Calu3 (cell line): Measurements from ENCODE around the gene IFNGR1. TPM values are rescaled to one million over a fixed set of nuclear protein-coding genes. Genes with fewer than 3 reads are reported as not detected.
A peak's percentile ranks its signal among the peaks of the same experiment; 100 is the strongest.
"Not testable (repeated sequence)": the region's sequence is repeated elsewhere in the genome, so short reads cannot be mapped to it uniquely, and the experiment has no call there.

ENCODE experiments used
- BruUV-seq: library from RNA; stranded (reverse); fragments of 400-500 nt; replicated peaks from 2 replicates; lab custom pipeline; 2021; lab: Mats Ljungman, UMichigan
- CTCF ChIA-PET: fragments of 300-600 bp; sonication (Branson Sonifier 250); formaldehyde crosslinking; loops from one replicate; lab custom pipeline; 2022; ENCODE audit warnings: antibody characterized with exemption; lab: Charles Lee
- DNase-seq: peaks from one replicate; pipeline ENCODE4 v3.0.0; 2022
- H3K27ac Mint-ChIP-seq: one replicate; pipeline ENCODE4 v1.8.0; 2022; ENCODE audit warnings: mixed read lengths; ENCODE audit not compliant: unreplicated experiment
- H3K27me3 Mint-ChIP-seq: one replicate; pipeline ENCODE4 v1.8.0; 2022; ENCODE audit warnings: mixed read lengths; ENCODE audit not compliant: unreplicated experiment
- H3K36me3 Mint-ChIP-seq: one replicate; pipeline ENCODE4 v1.8.0; 2022; ENCODE audit warnings: mild to moderate bottlenecking, moderate library complexity, mixed read lengths; ENCODE audit not compliant: insufficient read depth, unreplicated experiment
- H3K4me1 Mint-ChIP-seq: one replicate; pipeline ENCODE4 v1.8.0; 2022; ENCODE audit warnings: mild to moderate bottlenecking, low read depth, mixed read lengths; ENCODE audit not compliant: unreplicated experiment
- H3K4me3 Mint-ChIP-seq: one replicate; pipeline ENCODE4 v1.8.0; 2022; ENCODE audit warnings: mild to moderate bottlenecking, low read depth, moderate library complexity, mixed read lengths; ENCODE audit not compliant: unreplicated experiment
- H3K9me3 Mint-ChIP-seq: one replicate; pipeline ENCODE4 v1.8.0; 2022; ENCODE audit warnings: low read depth, mixed read lengths; ENCODE audit not compliant: unreplicated experiment
- CTCF ChIP-seq: fragments of 200-600 bp; IDR thresholded peaks from one replicate; pipeline ENCODE4 v1.8.0; 2022; ENCODE audit warnings: antibody characterized with exemption; ENCODE audit not compliant: unreplicated experiment
- intact Hi-C: fragments of 100-400 bp; cut with micrococcal nuclease; formaldehyde crosslinking; loops from one replicate; pipeline ENCODE4 v1.10.0; 2022; ENCODE audit not compliant: unreplicated experiment
- total RNA-seq: library from RNA; stranded (reverse); gene quantifications from 2 replicates; pipeline ENCODE4 v1.2.3, GENCODE V29; 2022

Gene IFNGR1
- total RNA-seq, 1 experiment from 2014 or later: 26.4 TPM

- Mint-ChIP-seq H3K27me3 (no peaks in the 10 kb centered on the region), H3K27ac (no peak overlapping the region), H3K36me3 (no peaks in the 10 kb centered on the region), H3K4me3 (no peak overlapping the region), H3K4me1 (peaks cover 8% of the 10 kb centered on the region), H3K9me3 (no peaks in the 10 kb centered on the region)
- BruUV-seq: no TSS peak
- intact Hi-C loops: no loop called here
- TF ChIP-seq CTCF: no peak
- CTCF ChIA-PET: no interaction called here
- DNase-seq: peak; percentile 10
Observed at GRCh38 chr6:137259349-137259748, 40.2 kb upstream of the IFNGR1 start.

GRCh38 chr6:137258170-137258569 lies 39.0 kb upstream of the IFNGR1 start:
- DNase-seq: no peak
- Mint-ChIP-seq H3K9me3 (no peaks in the 10 kb centered on the region), H3K27ac (no peak overlapping the region), H3K4me1 (peaks cover 8% of the 10 kb centered on the region), H3K36me3 (no peaks in the 10 kb centered on the region), H3K4me3 (no peak overlapping the region), H3K27me3 (no peaks in the 10 kb centered on the region)
- intact Hi-C loops: no loop called here
- CTCF ChIA-PET: no interaction called here
- no peak for TF ChIP-seq CTCF
- BruUV-seq: no TSS peak

- H3K36me3 Mint-ChIP-seq: no peaks in the 10 kb centered on the region
- intact Hi-C loops: no loop called here
- H3K9me3 Mint-ChIP-seq: no peaks in the 10 kb centered on the region
- TF ChIP-seq CTCF: no peak
- no peak for DNase-seq
- H3K4me3 Mint-ChIP-seq: no peak overlapping the region
- peaks cover 8% of the 10 kb centered on the region for H3K4me1 Mint-ChIP-seq
- H3K27ac Mint-ChIP-seq: no peak overlapping the region
- CTCF ChIA-PET: no interaction called here
- H3K27me3 Mint-ChIP-seq: no peaks in the 10 kb centered on the region
- no TSS peak for BruUV-seq
Observed at GRCh38 chr6:137256350-137257103, 37.3 kb upstream of the IFNGR1 start.

- Mint-ChIP-seq H3K9me3 (no peaks in the 10 kb centered on the region), H3K36me3 (no peaks in the 10 kb centered on the region), H3K4me1 (peaks cover 8% of the 10 kb centered on the region), H3K4me3 (no peak overlapping the region), H3K27me3 (no peaks in the 10 kb centered on the region), H3K27ac (no peak overlapping the region)
- intact Hi-C loops: no loop called here
- CTCF ChIA-PET: no interaction called here
- no TSS peak for BruUV-seq
- TF ChIP-seq CTCF: no peak
- DNase-seq: no peak
Observed at GRCh38 chr6:137254966-137255365, 35.8 kb upstream of the IFNGR1 start.

GRCh38 chr6:137254430-137254829 lies 35.2 kb upstream of the IFNGR1 start:
- H3K36me3 Mint-ChIP-seq, H3K4me1 Mint-ChIP-seq, intact Hi-C loops, H3K4me3 Mint-ChIP-seq, BruUV-seq, H3K27me3 Mint-ChIP-seq, H3K9me3 Mint-ChIP-seq, DNase-seq, CTCF ChIA-PET, H3K27ac Mint-ChIP-seq: not testable (repeated sequence)
